NCI-H128 (cell line): ENCODE results near the gene PSMC3.

Source experiments
- DNase-seq: peaks from one replicate; lab custom pipeline; 2025; ENCODE audit not compliant: unreplicated experiment; lab: John Stamatoyannopoulos, UW

Gene PSMC3

DNA sequence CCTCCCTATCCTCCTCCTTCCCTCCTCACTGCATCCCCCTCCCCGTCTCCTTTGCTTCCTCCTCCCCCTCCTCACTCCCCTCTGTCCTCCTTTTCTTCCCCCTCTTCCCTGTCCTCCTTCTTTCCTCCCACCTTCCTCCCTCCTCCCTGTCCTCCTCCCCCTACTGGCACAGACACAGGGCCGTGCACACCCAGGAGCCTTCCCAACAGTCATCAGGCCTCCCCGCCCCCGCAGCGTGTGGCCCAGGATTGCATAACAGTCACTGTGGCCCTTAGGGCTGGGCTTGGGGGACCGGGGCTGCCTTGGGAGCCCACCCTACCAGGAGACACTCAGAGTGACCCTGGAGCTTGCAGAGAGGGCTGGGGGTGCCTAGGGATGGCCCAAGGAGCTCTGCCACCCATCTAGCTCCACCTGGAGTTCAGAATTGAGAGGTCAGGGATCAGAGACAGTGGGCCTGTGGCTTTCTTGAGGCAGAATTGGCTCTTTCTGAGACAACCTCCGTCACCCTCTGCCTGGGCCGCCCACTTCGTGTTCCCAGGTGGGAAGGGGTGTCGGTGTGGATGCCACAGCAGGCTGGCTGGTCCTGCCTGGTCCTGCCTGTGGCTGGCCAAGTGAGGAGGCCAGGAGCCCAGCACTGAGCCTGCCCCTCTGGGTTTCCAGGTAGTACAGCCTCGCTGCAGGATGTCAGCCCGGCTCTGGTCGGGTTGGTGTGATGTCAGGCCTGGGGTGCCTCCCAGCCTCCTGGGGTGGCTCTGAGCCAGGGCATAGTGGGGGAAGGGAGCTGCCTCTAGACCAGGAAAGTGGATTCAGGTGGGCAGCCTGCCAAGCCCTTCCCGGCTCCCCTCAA lies 49.5 kb downstream of the PSMC3 start:
- DNase-seq, result no peak

DNA sequence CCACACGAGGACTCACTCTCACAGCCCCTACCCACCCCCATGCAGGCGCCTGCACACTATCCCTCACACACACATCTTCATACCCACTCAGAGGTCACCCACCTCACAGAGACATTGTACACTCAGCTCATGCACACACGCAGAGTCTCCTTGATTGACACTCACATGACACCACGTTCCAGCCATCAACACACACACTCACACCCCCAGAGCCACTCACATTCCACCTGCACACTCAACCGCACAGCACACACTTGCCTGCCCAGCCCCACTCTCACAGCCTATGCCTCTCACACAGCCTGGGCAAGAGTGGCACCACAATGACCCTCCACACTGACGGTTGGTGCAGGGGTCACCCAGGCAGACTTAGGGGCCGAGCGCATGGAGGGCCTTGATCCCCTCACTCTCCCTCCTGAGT lies 50.1 kb downstream of the PSMC3 start:
- no peak for DNase-seq

DNA sequence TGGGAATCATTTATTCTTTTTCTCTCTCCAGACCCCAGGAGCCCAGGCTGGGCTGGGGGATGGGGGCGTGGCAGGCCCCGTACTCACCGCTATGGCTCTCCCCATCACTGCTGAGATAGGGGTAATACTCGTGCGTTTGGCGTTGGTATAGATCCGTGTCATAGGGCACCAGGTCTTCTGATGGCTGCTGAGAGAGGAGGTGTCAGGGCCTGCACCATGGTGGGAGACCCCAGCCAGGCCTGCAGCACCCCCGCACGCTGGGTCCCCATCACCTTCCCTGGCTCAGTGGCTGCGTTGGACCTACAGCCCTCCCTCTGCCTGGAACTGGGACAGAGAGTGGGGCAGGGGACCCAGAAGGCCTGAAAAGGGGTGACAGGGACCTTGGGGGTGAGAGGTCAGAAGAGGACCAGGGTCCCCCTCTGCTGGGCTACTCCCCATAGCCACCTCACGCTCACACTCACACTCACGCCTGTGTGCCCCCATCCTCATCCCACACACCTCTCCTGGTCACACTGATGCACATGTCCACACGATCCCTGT lies 50.6 kb downstream of the PSMC3 start:
- DNase-seq, result no peak

DNA sequence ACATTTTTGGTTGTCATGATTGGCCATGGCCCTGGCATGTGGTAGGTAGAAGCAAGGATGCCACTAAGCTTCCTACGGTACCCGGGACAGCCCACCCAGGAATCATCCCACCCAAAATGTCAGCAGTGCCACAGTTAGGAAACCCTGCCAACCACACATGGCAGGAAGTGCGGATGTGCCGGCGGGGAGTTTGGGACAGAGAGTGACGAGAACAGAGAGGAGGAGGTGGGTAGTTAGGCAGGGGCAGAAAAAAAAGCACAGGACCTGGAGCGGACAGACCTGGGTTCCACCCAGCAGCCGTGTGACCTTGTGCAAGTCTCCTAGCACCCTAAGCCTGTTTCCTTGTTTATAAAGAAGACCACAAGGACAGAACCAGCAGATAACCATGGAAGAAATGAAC lies 51.2 kb downstream of the PSMC3 start:
- DNase-seq, result no peak

DNA sequence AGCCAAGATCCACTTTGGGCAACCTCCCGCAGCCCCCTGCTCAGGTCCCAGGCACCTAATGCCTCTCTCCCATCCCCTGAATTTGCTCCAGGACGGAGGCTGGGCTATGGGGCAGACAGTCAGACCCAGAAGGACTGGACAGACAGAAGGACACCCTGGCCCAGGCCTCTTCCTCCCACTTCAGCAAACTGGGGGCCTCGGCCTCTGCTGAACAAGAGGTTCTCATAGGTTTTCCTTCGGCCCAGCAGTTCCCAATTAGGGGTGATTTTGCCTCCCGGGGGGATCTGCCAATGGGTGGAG lies 51.6 kb downstream of the PSMC3 start:
- no peak for DNase-seq

DNA sequence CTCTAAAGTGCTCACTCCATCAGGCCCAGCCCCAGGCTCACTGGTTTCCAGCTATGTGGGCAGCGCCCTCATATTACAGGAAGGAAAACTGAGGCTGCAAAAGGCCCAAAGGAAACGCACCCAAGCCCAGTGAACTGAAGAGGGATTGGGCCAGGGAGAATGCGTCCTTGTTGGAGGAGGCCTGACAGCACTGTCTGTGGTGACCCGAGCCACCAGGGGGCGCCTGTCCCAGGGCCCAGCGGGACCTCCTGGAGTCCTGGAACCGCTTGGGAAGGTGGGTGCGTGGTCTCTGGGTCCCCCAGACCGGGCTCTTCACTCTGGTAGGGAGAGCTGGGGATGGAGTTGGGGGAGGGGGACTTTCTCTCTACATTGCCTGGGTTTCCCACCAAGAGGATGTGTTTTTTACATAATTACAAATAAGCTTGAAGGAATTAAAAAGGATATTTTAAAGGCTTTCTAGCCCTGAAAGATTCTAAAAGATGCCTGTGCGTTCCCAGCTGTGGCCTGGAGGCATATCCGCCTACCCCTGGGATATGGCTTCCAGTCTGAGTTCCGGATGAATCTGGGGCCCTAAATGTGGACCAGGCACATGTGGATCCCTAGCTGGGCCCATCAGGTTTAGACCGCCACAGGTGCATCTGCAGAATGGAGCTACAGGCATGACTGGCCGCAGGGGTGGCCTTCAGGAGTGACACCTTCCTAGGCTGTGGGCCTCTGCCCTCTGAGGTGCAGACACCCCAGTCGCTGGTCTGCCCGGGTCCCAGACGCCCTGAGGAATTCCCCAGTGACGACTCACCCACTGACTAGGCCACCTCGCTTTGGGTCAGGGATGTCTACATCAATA lies 52.1 kb downstream of the PSMC3 start:
- DNase-seq, result no peak

DNA sequence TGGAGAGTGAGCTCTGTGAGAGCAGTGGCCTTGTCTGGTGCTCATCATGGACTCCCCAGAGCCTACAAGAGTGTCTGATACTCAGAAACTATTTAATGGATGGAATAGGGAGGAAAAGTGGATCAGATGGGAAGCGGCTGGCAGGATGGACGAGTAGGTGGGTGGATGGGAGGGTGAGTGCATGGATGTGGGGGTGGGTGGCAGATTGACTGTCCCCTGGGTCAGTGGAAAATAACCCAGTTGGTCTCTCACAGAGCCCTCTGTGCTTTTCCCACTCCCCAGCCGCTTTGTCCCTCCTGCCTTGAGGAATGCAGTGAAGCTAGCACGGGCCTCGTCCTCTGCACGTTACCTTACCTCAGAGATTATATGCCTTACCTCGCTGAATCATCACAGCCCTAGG lies 53.8 kb downstream of the PSMC3 start:
- no peak for DNase-seq

DNA sequence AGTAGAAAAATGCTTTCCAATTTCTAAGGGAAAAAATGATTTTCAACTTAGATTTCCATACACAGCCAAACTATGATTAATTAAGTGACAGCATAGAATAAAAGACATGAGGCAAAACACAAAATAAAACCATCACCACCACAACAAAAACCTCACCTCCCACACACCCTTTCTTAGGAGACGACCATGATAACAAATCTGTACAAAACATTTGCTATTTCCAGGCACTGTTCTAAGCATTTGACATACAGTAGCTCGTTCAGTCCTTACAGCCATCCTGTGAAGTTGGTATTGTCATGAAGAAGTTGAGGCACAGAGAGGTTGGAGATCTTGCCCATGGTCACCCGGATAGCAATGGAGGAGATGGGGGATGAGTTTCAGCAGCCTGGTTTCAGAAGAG lies 56.6 kb downstream of the PSMC3 start:
- DNase-seq, result no peak
